Measurements from ENCODE around the gene TULP4. TPM values are rescaled to one million over a fixed set of nuclear protein-coding genes. Genes with fewer than 3 reads are reported as not detected.

Gene TULP4
- total RNA-seq, 1 experiment from 2014 or later: 52.8 TPM

DNA sequence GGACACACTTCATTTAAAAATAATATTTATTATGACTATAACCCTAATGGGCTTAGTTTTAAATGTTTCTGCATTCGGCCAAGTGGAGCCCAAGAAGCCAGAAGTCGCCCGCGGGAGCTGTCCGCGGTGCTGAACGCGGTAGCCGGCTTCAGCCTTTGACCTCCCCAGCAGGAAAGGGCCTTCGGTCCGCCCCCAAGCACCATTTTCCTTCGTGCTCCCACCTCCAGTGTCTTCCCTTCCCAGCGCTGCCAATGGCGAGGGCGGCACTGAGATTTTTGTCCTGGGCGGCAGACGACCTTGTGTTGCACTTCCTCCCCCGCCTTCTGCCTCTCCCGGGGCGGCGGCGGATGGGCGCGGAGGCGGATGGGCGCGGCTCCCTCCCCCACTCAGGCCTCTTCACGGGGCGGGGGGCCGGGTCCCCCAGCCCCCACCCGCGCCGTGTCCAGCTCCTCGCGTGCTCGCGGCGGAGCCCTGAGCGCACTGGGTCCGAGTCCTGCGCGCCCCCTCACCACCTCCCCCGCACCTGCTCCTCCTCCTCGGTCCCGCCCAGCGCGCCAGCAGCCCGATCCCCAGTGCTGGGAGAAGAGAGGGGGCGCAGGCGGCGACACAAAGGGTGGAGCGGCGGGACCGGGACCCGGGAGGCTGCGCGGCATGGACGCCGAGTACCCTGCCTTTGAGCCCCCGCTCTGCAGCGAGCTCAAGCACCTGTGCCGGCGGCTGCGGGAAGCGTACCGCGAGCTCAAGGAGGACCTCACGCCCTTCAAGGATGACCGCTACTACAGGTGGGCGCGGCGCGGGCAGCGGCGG, 224.0 kb downstream of the TULP4 start (continued):
- no peak for TF ChIP-seq CTCF (IDR thresholded peaks at IDR 0.05)
- TF ChIP-seq, protein P1, sequence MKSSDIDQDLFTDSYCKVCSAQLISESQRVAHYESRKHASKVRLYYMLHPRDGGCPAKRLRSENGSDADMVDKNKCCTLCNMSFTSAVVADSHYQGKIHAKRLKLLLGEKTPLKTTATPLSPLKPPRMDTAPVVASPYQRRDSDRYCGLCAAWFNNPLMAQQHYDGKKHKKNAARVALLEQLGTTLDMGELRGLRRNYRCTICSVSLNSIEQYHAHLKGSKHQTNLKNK (CRISPR knock-in tag; IDR thresholded peaks at IDR 0.05): no peak
- TF ChIP-seq TEAD1 (CRISPR knock-in tag; IDR thresholded peaks at IDR 0.05): peak; percentile 71
- TF ChIP-seq, protein P2, sequence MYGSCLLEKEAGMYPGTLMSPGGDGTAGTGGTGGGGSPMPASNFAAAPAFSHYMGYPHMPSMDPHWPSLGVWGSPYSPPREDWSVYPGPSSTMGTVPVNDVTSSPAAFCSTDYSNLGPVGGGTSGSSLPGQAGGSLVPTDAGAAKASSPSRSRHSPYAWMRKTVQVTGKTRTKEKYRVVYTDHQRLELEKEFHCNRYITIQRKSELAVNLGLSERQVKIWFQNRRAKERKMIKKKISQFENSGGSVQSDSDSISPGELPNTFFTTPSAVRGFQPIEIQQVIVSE (CRISPR knock-in tag; IDR thresholded peaks at IDR 0.05; ENCODE audit: borderline replicate concordance): no peak
- TF ChIP-seq IRF1 (CRISPR knock-in tag; IDR thresholded peaks at IDR 0.05): 0 out of 2 replicates have a peak, but pooled peaks have one; percentile 66
- no peak for TF ChIP-seq RORB (CRISPR knock-in tag; IDR thresholded peaks at IDR 0.05)
- TF ChIP-seq ZNF512 (CRISPR knock-in tag; IDR thresholded peaks at IDR 0.05; ENCODE audit: borderline replicate concordance): no peak
- TF ChIP-seq ERG (CRISPR knock-in tag; IDR thresholded peaks at IDR 0.05): no peak
- TF ChIP-seq ESRRA (CRISPR knock-in tag; IDR thresholded peaks at IDR 0.05; ENCODE audit: borderline replicate concordance): peak; percentile 79; the same call in 1 of the 2 replicates
- TF ChIP-seq JAZF1 (CRISPR knock-in tag; IDR thresholded peaks at IDR 0.05): no peak
- TF ChIP-seq ZNF138 (CRISPR knock-in tag; conservative IDR thresholded peaks at IDR 0.05): no peak
- no peak for TF ChIP-seq NFATC4 (CRISPR knock-in tag; IDR thresholded peaks at IDR 0.05)
- peak; percentile 68 for TF ChIP-seq GABPB1 (CRISPR knock-in tag; IDR thresholded peaks at IDR 0.05)
- TF ChIP-seq CREB1 (CRISPR knock-in tag; IDR thresholded peaks at IDR 0.05): peak; percentile 51; the same call in 1 of the 2 replicates
- no peak for TF ChIP-seq ZNF396 (CRISPR knock-in tag; IDR thresholded peaks at IDR 0.05; ENCODE audit: borderline replicate concordance)
- TF ChIP-seq KAT7 (CRISPR knock-in tag; IDR thresholded peaks at IDR 0.05; ENCODE audit: borderline replicate concordance): peak; percentile 95; the same call in 1 of the 2 replicates
- TF ChIP-seq, protein P3, sequence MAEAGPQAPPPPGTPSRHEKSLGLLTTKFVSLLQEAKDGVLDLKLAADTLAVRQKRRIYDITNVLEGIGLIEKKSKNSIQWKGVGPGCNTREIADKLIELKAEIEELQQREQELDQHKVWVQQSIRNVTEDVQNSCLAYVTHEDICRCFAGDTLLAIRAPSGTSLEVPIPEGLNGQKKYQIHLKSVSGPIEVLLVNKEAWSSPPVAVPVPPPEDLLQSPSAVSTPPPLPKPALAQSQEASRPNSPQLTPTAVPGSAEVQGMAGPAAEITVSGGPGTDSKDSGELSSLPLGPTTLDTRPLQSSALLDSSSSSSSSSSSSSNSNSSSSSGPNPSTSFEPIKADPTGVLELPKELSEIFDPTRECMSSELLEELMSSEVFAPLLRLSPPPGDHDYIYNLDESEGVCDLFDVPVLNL (CRISPR knock-in tag; IDR thresholded peaks at IDR 0.05; ENCODE audit: borderline replicate concordance, low read depth): peak; percentile 7; the same call in 1 of the 2 replicates
- TF ChIP-seq, protein P4, sequence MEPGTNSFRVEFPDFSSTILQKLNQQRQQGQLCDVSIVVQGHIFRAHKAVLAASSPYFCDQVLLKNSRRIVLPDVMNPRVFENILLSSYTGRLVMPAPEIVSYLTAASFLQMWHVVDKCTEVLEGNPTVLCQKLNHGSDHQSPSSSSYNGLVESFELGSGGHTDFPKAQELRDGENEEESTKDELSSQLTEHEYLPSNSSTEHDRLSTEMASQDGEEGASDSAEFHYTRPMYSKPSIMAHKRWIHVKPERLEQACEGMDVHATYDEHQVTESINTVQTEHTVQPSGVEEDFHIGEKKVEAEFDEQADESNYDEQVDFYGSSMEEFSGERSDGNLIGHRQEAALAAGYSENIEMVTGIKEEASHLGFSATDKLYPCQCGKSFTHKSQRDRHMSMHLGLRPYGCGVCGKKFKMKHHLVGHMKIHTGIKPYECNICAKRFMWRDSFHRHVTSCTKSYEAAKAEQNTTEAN (CRISPR knock-in tag; IDR thresholded peaks at IDR 0.05): no peak; the same call in 1 of the 2 replicates
- TF ChIP-seq RELA (CRISPR knock-in tag; IDR thresholded peaks at IDR 0.05; ENCODE audit: borderline replicate concordance): peak; percentile 82
- TF ChIP-seq, protein P5, sequence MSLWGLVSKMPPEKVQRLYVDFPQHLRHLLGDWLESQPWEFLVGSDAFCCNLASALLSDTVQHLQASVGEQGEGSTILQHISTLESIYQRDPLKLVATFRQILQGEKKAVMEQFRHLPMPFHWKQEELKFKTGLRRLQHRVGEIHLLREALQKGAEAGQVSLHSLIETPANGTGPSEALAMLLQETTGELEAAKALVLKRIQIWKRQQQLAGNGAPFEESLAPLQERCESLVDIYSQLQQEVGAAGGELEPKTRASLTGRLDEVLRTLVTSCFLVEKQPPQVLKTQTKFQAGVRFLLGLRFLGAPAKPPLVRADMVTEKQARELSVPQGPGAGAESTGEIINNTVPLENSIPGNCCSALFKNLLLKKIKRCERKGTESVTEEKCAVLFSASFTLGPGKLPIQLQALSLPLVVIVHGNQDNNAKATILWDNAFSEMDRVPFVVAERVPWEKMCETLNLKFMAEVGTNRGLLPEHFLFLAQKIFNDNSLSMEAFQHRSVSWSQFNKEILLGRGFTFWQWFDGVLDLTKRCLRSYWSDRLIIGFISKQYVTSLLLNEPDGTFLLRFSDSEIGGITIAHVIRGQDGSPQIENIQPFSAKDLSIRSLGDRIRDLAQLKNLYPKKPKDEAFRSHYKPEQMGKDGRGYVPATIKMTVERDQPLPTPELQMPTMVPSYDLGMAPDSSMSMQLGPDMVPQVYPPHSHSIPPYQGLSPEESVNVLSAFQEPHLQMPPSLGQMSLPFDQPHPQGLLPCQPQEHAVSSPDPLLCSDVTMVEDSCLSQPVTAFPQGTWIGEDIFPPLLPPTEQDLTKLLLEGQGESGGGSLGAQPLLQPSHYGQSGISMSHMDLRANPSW (CRISPR knock-in tag; conservative IDR thresholded peaks at IDR 0.05; ENCODE audit: low read depth): no peak
- 0 out of 2 replicates have a peak, but pooled peaks have one; percentile 32 for TF ChIP-seq TEAD4 (CRISPR knock-in tag; IDR thresholded peaks at IDR 0.05)
- 0 out of 2 replicates have a peak, but pooled peaks have one; percentile 40 for TF ChIP-seq SMAD4 (CRISPR knock-in tag; IDR thresholded peaks at IDR 0.05)
- no peak for TF ChIP-seq ATF3 (CRISPR knock-in tag; conservative IDR thresholded peaks at IDR 0.05)
- no peak for TF ChIP-seq HMGA2 (CRISPR knock-in tag; IDR thresholded peaks at IDR 0.05)
- no peak for TF ChIP-seq GTF2I (CRISPR knock-in tag; conservative IDR thresholded peaks at IDR 0.05)
